Adipocyte (in vitro differentiated cells): ENCODE results near the gene NINJ1.

ENCODE experiments used
- DNase-seq: peaks from one replicate; pipeline ENCODE4 v3.0.0-alpha.2; 2015; ENCODE audit warnings: low read depth
- H3K27me3 ChIP-seq: replicated peaks from 2 replicates; pipeline ENCODE4 v1.7.0; 2013; ENCODE audit warnings: mild to moderate bottlenecking, low read length, moderate library complexity; ENCODE audit not compliant: control insufficient read depth, insufficient read depth
- H3K36me3 ChIP-seq: 2 replicates; pipeline ENCODE4 v1.7.0; 2013; ENCODE audit warnings: low read length, mild to moderate bottlenecking, moderate library complexity; ENCODE audit not compliant: control insufficient read depth, insufficient read depth, severe bottlenecking
- H3K4me1 ChIP-seq: 2 replicates; pipeline ENCODE4 v1.7.0; 2013; ENCODE audit warnings: mild to moderate bottlenecking, low read length, moderate library complexity; ENCODE audit not compliant: control insufficient read depth, insufficient read depth
- H3K4me3 ChIP-seq: 2 replicates; pipeline ENCODE4 v1.7.0; 2013; ENCODE audit warnings: mild to moderate bottlenecking, low read length, moderate library complexity
- H3K9ac ChIP-seq: 2 replicates; pipeline ENCODE4 v1.7.0; 2013; ENCODE audit warnings: mild to moderate bottlenecking, low read length, moderate library complexity
- H3K9me3 ChIP-seq: 2 replicates; pipeline ENCODE4 v1.7.0; 2013; ENCODE audit warnings: mild to moderate bottlenecking, low read length, moderate library complexity; ENCODE audit not compliant: control insufficient read depth

NINJ1 gene

GRCh38 chr9:93138171-93138764 is 4.2 kb upstream of the NINJ1 start:
- H3K27me3 ChIP-seq: no peaks in the 10 kb centered on the region
- no peaks in the 10 kb centered on the region for H3K36me3 ChIP-seq
- no peak overlapping the region for H3K4me3 ChIP-seq
- DNase-seq: no peak
- no peak overlapping the region for H3K9ac ChIP-seq
- peaks cover 15% of the 10 kb centered on the region for H3K4me1 ChIP-seq
- peaks cover 4% of the 10 kb centered on the region for H3K9me3 ChIP-seq

DNA sequence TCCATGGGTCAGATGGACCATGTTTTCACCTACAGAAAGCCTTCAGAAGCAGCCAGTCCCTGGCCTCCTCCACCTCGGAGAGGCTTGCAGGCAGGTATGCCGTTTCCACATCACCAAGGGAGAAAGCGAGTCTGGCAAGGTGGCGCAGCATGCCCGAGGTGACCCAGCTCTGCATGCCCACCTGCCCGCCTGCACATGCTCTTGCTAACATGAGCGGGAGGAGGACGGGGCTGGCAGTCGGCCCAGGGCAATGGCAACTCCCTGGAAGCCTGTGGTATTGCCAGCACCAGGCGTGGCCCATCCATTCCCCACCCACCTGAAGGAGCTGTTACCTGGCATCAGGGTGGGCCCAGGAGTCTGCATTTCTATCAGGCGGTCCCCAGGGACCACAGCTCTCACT is 3.3 kb upstream of the NINJ1 start:
- Histone ChIP-seq H3K9ac (no peak overlapping the region), H3K36me3 (no peaks in the 10 kb centered on the region), H3K4me3 (no peak overlapping the region), H3K4me1 (peaks cover 24% of the 10 kb centered on the region), H3K9me3 (peaks cover 4% of the 10 kb centered on the region), H3K27me3 (no peaks in the 10 kb centered on the region)
- DNase-seq: no peak

DNA sequence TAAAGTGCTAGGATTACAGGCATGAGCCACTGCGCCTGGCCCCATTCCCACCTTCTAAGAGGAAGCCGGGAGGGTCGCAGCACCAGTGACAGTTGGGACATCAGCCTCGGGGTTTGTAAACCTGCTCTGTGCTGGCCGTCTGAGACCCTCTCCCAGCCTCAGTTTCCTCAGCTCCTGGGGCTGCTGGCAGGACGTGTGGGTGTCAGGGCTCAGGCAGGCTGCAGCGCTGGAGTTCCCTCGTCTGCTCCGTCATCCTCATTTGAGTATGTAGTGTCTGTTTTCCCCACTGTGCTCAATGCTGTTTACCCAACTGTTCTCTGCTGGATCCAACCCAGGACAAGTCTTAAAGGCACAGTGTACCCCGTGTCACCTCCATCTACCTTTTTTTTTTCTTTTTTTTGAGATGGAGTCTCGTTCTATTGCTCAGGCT is 2.0 kb upstream of the NINJ1 start:
- H3K9ac ChIP-seq: no peak overlapping the region
- H3K9me3 ChIP-seq: peaks cover 4% of the 10 kb centered on the region
- no peak overlapping the region for H3K4me3 ChIP-seq
- no peaks in the 10 kb centered on the region for H3K36me3 ChIP-seq
- no peak for DNase-seq
- peaks cover 29% of the 10 kb centered on the region for H3K4me1 ChIP-seq
- no peaks in the 10 kb centered on the region for H3K27me3 ChIP-seq

- peak overlapping the region; percentile 83 for H3K9ac ChIP-seq
- no peaks in the 10 kb centered on the region for H3K36me3 ChIP-seq
- no peaks in the 10 kb centered on the region for H3K27me3 ChIP-seq
- H3K4me3 ChIP-seq: peak overlapping the region; percentile 84
- H3K9me3 ChIP-seq: peaks cover 4% of the 10 kb centered on the region
- DNase-seq: no peak
- peaks cover 29% of the 10 kb centered on the region for H3K4me1 ChIP-seq
These were observed 841 bp upstream of the NINJ1 start for GRCh38 chr9:93134740-93135444.

GRCh38 chr9:93133681-93134014 is 403 bp downstream of the NINJ1 start:
- peak overlapping the region; percentile 83 for H3K9ac ChIP-seq
- H3K4me3 ChIP-seq: peak overlapping the region; percentile 84
- peak; percentile 90 for DNase-seq
- no peaks in the 10 kb centered on the region for H3K27me3 ChIP-seq
- H3K36me3 ChIP-seq: no peaks in the 10 kb centered on the region
- H3K4me1 ChIP-seq: peaks cover 33% of the 10 kb centered on the region
- H3K9me3 ChIP-seq: peaks cover 4% of the 10 kb centered on the region

DNA sequence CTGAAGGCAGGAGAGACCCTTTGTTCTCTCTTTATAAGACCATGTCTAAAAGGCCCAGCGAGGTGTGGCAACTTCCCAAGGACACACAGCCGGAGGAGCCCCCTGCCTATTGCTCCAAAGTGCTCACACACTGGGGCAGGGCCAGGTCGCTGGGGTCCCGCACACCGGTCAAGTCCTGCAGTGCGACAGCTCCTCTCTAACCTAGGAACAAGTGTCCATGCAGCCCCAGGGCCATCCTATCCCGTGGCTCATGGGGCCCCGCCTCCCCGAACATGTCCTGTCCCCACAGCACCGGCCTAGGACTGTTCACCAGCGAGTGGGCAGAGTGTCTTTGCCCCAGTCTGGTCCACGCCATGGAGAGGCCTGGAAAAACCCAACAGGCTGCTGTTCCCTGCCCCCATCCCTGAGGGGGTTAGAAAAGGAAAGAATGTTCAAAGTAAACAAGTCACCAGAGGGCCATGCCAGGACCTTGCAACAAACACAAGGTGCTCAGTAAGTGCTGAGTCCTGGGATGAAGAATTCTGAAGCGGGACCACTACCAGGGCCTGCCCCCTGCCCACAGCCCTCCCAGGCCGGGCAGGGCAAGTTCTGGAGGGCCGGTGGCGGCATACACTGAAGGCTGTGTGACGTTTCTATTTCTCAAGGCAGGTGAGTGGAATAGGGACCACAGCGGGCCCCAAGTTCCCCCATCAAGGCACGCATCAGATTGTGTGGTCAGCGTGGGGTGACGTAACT is 938 bp downstream of the NINJ1 start:
- Histone ChIP-seq H3K27me3 (no peaks in the 10 kb centered on the region), H3K36me3 (no peaks in the 10 kb centered on the region), H3K9me3 (no peaks in the 10 kb centered on the region), H3K4me1 (peaks cover 33% of the 10 kb centered on the region), H3K9ac (peak overlapping the region; percentile 83), H3K4me3 (peak overlapping the region; percentile 84)
- peak; percentile 55 for DNase-seq

DNA sequence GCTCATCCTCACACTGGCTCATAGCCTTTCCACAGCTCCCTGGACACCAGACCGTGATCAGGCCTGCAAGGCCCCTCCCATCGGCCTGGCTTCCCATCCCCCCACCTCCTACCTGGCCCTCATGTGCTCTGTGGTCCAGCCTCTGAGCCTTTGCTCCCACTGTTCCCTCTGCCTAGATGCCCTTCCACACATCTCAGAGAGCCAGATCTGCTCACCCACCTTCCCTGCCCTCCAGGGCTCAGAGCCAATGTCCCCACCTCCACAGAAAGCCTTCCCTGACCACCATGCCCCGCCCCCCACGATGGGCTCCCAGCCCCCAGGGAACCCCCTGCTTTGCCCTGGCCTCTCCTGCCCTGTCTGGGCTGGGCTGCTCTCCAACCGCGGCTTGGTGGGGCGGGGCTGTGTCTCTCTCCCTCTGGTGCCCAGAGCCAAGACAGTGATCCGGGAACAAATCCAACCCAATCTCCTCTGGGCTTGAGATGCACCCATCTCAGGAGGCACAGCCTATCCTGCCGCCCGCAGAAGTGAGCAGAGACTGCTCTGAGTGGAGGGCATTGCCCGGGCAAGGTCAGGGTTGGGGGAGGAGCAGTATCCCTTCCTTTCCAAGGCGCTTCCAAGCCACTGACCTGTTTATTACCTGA is 1.6 kb downstream of the NINJ1 start:
- DNase-seq: peak; percentile 65
- Histone ChIP-seq H3K27me3 (no peaks in the 10 kb centered on the region), H3K9ac (peak overlapping the region; percentile 83), H3K36me3 (no peaks in the 10 kb centered on the region), H3K9me3 (no peaks in the 10 kb centered on the region), H3K4me3 (peak overlapping the region; percentile 84), H3K4me1 (peaks cover 33% of the 10 kb centered on the region)

DNA sequence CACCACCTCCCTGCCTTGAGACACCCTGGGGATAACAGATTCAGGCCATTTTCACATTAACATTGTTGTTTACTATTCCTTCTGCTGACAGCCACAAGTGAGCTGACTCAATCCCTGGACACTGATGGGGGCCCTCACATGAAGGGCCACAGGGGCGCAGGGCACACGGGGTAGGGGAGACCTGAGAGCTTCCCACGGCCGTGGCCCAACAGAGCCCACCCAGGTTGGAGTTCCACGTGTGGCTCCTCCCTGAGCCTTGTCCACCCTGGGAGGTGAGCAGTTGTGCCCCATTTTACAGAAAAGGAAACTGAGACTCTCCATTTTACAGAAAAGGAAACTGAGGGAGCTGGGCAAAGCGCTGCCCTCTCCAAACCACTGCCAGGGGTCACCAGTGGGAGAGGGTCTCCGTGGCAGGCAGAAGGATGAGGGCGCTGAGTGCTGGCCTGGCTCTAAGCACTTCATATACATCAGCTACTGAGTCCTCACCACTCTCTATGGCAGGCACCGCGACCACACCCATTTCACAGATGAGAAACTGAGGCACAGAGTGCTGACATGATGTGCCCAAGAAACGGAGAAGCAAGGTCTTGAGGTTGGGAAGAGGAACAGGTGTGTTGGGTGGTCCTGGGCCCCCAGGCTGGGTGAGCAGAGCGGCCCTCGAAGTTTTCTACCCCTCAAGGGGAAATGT is 2.3 kb downstream of the NINJ1 start:
- no peak for DNase-seq
- Histone ChIP-seq H3K27me3 (no peaks in the 10 kb centered on the region), H3K4me3 (no peak overlapping the region), H3K9me3 (no peaks in the 10 kb centered on the region), H3K9ac (no peak overlapping the region), H3K4me1 (peaks cover 33% of the 10 kb centered on the region), H3K36me3 (no peaks in the 10 kb centered on the region)

GRCh38 chr9:93130861-93131481 is 3.1 kb downstream of the NINJ1 start:
- no peak for DNase-seq
- no peaks in the 10 kb centered on the region for H3K9me3 ChIP-seq
- H3K4me3 ChIP-seq: no peak overlapping the region
- H3K4me1 ChIP-seq: peaks cover 32% of the 10 kb centered on the region
- no peak overlapping the region for H3K9ac ChIP-seq
- no peaks in the 10 kb centered on the region for H3K27me3 ChIP-seq
- H3K36me3 ChIP-seq: no peaks in the 10 kb centered on the region

GRCh38 chr9:93129691-93130500 is 4.2 kb downstream of the NINJ1 start:
- no peak for DNase-seq
- Histone ChIP-seq H3K36me3 (no peaks in the 10 kb centered on the region), H3K4me1 (peaks cover 27% of the 10 kb centered on the region), H3K27me3 (no peaks in the 10 kb centered on the region), H3K9me3 (no peaks in the 10 kb centered on the region), H3K9ac (no peak overlapping the region), H3K4me3 (no peak overlapping the region)
